Tibial nerve (tissue), 4 donors: ENCODE data around the gene HDHD3.
A peak's percentile ranks its signal among the peaks of the same experiment; 100 is the strongest.

Experiments used
- EP300 ChIP-seq, 2 donors: sonication (generic); formaldehyde crosslinking; IDR thresholded peaks; one replicate each; pipeline ENCODE4 v1.6.1; 2017; ENCODE audit warnings: antibody characterized with exemption in 2 of 2, mild to moderate bottlenecking in 1 of 2
- TF ChIP-seq, protein P1 (sequence below), 5 experiments: fragments of 200-600 bp in 3 of 5; fragments of 450-650 bp in 2 of 5; sonication (generic) in 3 of 5; IDR thresholded peaks; one replicate each; pipeline ENCODE4 v1.5.1; 2016 to 2019; ENCODE audit warnings: antibody characterized with exemption in 5 of 5, mild to moderate bottlenecking in 3 of 5, moderate library complexity in 2 of 5

DNA sequence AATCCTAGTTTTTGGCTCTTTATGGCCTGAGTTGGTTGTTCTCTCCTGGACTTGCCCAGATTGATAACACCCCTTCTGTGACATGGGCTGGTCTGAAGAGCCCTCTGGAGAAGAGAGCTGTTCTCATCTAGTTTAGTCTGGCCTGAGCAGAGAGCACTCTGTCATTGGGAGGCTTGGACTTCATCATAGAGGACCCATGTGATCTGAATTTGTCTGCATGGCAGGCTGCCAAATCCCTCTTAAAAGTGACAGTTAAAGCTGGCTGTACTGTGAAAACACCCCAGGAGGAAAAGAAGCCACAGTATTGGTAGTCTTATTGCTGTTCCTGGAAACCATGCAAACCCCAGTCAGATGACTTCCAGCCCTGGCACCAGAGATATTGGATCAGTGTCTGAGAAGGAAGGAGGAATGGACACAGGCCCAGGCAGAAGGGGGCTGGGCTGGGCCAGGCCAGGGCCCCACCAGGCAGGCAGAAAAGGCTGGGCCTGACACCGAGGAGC is 33.0 kb downstream of the HDHD3 start:
- peak in 1 of 2 donors; percentile 51 for TF ChIP-seq EP300 (IDR thresholded peaks at IDR 0.05)
- TF ChIP-seq, protein P1, sequence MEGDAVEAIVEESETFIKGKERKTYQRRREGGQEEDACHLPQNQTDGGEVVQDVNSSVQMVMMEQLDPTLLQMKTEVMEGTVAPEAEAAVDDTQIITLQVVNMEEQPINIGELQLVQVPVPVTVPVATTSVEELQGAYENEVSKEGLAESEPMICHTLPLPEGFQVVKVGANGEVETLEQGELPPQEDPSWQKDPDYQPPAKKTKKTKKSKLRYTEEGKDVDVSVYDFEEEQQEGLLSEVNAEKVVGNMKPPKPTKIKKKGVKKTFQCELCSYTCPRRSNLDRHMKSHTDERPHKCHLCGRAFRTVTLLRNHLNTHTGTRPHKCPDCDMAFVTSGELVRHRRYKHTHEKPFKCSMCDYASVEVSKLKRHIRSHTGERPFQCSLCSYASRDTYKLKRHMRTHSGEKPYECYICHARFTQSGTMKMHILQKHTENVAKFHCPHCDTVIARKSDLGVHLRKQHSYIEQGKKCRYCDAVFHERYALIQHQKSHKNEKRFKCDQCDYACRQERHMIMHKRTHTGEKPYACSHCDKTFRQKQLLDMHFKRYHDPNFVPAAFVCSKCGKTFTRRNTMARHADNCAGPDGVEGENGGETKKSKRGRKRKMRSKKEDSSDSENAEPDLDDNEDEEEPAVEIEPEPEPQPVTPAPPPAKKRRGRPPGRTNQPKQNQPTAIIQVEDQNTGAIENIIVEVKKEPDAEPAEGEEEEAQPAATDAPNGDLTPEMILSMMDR (IDR thresholded peaks at IDR 0.05) = no peak
